HG03196 (cell line): ENCODE data around the gene B4GALNT2.
"Not testable (repeated sequence)": the region's sequence is repeated elsewhere in the genome, so short reads cannot be mapped to it uniquely, and the experiment has no call there.

Experiments used
- ATAC-seq: cut with Tn5 transposase; IDR thresholded peaks from one replicate; pipeline ENCODE4 v1.9.1; 2021; ENCODE audit not compliant: unreplicated experiment

The B4GALNT2 gene

GRCh38 chr17:49117587-49118230 is 14.9 kb upstream of the B4GALNT2 start:
- ATAC-seq = no peak

- no peak for ATAC-seq
Measured at GRCh38 chr17:49120166-49120565, 12.4 kb upstream of the B4GALNT2 start.

GRCh38 chr17:49121696-49122292 is 10.8 kb upstream of the B4GALNT2 start:
- ATAC-seq = no peak

GRCh38 chr17:49122566-49122965 is 10.0 kb upstream of the B4GALNT2 start:
- ATAC-seq = no peak

- ATAC-seq = no peak
Measured at GRCh38 chr17:49123061-49123460, 9.5 kb upstream of the B4GALNT2 start.

GRCh38 chr17:49125449-49125848 is 7.1 kb upstream of the B4GALNT2 start:
- ATAC-seq = no peak

DNA sequence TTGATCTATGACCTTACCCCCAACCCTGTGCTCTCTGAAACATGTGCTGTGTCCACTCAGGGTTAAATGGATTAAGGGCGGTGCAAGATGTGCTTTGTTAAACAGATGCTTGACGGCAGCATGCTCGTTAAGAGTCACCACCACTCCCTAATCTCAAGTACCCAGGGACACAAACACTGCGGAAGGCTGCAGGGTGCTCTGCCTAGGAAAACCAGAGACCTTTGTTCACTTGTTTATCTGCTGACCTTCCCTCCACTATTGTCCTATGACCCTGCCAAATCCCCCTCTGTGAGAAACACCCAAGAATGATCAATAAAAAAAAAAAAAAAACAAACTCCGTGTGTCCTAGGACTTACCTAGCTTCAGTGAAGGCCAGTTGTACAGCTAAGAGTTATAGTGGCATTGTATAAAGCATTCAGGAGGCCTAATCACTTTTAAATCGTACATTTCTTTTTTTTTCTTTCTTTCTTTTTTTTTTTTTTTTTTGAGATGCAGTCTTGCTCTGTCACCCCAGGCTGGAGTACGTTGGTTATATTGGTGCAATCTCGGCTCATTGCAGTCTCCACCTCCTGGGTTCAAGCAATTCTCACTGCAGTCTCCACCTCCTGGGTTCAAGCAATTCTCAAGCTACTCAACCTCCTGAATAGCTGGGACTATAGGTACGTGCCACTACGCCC is 6.2 kb upstream of the B4GALNT2 start:
- ATAC-seq = not testable (repeated sequence)

GRCh38 chr17:49129359-49129950 is 3.1 kb upstream of the B4GALNT2 start:
- not testable (repeated sequence) for ATAC-seq

- ATAC-seq = no peak
Measured at GRCh38 chr17:49130891-49131290, 1.7 kb upstream of the B4GALNT2 start.

DNA sequence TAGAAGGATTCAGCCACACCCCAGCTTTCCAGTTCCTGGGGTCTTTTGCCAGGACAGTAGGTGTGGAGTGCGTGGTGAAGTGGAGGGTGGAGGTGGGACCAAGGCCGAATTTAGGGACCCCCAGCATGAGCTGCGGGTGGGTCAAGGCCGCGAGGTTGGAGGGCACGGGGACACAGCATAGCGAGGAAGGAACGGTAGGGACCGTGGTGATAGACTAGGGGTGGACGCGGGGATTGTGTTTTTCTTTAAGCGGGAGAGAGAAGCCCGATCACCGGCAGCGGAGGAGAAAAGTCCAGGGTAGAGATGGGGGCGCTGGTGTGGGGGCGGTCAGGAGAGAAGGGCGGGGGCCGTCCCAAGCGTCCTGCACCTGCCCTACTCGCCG is 261 bp upstream of the B4GALNT2 start:
- no peak for ATAC-seq

DNA sequence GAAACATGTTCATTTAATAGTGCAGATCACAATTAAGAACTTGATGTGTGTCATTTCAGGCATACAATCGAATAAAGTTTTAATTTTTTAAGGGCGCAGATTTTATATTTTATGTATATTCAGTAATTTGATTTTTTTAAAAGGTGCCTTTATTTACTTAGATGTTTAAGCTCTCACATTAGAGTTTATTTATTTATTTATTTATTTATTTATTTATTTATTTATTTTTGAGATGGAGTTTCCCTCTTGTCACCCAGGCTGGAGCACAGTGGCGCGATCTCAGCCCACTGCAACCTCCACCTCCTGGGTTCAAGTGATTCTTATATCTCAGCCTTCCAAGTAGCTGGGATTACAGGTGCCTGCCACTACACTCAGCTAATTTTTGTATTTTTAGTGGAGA is 3.8 kb downstream of the B4GALNT2 start:
- ATAC-seq = no peak

DNA sequence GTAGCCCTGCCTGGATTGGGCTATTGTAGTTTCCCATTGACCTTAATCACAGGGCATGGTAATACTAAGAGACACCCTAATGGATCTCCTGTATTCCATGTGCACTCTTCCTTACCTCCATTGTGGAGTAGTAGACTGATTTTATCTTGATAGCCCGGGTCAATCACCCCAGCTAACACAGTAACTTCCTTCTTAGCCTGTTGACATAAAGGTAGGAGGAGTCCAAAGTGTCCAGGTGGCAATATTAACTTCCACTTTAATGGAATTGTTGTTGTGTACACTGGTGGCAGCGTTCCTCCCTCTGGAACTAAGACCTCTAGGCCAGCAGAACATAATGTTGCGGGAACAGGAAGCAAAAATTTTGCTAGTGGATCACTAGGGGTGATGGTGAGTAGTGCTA is 13.1 kb downstream of the B4GALNT2 start:
- ATAC-seq = not testable (repeated sequence)

GRCh38 chr17:49146620-49147306 is 14.2 kb downstream of the B4GALNT2 start:
- no peak for ATAC-seq

DNA sequence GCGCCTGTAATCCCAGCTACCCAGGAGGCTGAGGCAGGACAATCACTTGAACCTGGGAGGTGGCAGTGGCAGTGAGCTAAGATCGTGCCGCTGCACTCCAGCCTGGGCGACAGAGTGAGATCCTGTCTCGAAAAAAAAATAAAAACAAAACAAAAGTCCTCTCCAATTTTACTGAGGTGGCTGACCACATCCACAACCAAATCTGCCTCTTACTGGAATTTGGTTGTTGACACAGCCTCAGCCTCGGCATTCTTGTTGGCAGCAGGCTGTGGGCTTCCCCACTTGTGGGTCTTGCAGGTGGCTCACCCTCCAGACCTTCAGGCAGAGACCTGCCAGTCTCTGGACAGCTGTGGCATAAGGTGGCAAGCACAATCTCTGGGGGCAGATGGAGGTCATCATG is 15.6 kb downstream of the B4GALNT2 start:
- no peak for ATAC-seq

- ATAC-seq = no peak
Measured at GRCh38 chr17:49151996-49152395, 19.4 kb downstream of the B4GALNT2 start.

- no peak for ATAC-seq
Measured at GRCh38 chr17:49156256-49156655, 23.7 kb downstream of the B4GALNT2 start.

DNA sequence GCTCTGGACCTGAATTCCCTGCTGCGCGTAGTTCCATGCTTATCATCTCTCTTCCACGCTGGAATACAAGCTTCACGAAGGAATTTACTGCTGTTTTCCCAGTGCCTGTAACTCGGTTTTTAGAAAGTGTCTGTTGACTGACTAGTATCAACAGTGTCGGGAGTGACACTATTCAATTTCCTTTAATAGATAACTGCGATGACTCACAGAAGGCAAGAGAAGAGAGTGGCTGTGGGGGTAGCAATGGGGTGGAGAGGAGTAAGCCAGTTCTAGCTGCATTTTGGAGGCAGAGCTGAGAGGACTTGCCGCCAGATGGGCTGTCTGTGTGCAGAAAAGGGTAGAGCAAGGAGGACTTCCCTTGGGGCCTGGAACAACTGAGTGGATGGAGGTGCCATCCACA is 25.2 kb downstream of the B4GALNT2 start:
- no peak for ATAC-seq

DNA sequence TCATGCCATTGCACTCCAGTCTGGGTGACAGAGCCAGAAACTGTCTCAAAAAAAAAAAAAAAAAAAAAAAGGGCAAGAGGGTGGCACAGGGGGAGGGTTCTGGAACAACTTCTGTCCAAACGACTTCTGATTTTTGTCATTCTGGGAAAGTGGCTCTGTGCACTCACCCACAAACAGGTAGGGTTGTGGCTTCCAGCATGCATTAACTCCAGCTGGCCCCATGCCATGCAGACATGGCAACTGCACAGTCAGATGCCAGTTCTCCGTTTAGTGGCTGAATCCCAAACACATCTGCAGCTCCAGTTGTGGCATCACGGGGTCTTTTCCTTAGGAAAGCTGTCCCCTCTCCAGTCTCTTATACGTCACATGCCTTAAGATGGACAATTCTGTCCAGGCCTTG is 30.3 kb downstream of the B4GALNT2 start:
- no peak for ATAC-seq

DNA sequence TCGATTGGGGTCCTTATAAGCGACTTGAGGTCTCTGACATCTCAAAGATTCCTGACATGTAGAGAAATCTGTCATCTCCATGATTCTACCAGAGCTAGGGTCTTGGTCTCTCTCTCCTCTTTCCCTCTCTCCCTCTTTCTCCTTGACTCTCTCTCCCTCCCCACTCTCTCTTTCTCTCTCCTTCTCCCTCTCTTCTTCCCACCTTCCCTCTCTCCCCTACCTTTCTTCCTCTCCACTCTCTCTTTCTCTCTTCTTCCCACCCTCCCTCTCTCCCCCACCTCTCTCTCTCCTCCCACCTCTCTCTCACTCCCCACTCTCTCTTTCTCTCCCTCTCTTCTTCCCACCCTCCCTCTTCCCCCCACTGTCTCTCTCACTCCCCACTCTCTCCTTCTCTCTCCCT is 32.6 kb downstream of the B4GALNT2 start:
- ATAC-seq = no peak

DNA sequence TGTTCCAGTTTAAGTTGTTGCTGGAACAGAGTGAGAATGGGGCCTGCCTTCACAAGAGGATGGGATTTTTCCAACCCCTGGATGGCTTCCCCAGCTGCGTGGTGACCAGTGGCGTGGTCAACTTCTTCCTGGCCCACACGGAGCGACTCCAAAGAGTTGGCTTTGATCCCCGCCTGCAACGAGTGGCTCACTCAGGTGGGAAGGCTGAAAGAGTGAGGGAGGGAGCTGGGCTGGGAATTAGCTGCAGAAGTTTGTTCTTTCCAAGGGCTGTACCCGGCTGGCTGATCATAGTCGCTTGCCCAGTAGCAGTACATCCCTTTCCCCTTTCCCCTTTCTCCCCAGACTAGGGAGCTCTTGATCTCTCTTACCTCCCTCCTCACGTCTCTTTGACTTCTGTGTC is 36.1 kb downstream of the B4GALNT2 start:
- ATAC-seq = no peak

GRCh38 chr17:49170216-49170615 is 37.6 kb downstream of the B4GALNT2 start:
- no peak for ATAC-seq
